HL-60/S4 treated with retinoic acid at 250 ng/mL for 4 days and 3 days (cell line): ENCODE results near the gene NDUFAF7.
"Not testable (repeated sequence)": the region's sequence is repeated elsewhere in the genome, so short reads cannot be mapped to it uniquely, and the experiment has no call there.

Source experiments
- in situ Hi-C: fragments of 300-500 bp; cut with MboI; formaldehyde crosslinking; loops from 2 replicates; pipeline ENCODE4 v1.7.0; 2022; ENCODE audit warnings: low sequenced_read_pairs

NDUFAF7 gene, protein sequence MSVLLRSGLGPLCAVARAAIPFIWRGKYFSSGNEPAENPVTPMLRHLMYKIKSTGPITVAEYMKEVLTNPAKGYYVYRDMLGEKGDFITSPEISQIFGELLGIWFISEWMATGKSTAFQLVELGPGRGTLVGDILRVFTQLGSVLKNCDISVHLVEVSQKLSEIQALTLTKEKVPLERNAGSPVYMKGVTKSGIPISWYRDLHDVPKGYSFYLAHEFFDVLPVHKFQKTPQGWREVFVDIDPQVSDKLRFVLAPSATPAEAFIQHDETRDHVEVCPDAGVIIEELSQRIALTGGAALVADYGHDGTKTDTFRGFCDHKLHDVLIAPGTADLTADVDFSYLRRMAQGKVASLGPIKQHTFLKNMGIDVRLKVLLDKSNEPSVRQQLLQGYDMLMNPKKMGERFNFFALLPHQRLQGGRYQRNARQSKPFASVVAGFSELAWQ

DNA sequence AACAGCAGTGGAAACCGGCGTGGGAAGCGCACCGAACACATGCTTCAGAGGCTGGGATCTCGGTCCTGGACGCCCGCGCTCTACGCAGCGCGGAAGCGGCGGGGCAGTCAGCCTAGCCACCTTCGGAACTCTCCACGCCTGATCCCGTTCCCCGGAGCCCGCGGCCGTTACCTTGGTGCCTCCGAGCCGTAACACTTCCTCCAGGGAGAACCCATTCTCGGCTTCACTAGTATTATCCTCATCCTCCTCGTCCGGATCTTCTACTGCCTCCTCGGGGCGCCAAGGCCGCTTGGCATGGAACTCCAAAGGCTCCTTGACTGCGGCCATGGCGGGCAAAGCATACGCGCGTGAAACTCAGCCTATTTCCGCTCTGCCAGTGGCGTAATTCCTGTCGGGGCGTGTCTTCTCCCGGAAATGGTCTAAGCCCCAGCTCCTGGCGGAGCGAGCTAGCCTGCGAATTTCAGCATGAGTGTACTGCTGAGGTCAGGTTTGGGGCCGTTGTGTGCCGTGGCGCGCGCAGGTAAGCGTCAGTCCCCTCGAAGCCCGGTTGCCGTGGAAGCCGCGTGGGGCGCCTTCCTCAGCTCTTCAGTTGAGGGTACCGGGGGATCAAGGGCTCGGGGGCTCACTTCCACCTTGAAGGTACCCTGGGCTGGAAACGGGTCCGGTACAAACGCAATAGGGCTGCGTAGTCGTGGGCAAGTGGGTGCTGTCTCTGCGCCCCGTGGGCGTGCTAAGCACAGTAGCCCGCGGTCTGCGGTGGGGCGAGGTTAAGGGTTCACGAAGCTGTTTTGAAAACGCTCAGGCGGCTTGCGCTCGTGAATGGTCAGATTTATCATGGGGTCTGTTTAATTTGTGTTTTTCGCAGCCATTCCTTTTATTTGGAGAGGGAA is at the start of gene NDUFAF7, which contains the start of gene CEBPZ:
Gene NDUFAF7 (plus strand): TSS at position 418 of the 890 bp plus-strand sequence. CDS start 48 bp downstream, at position 466.
Gene CEBPZ (minus strand): TSS at position 356 of the 890 bp plus-strand sequence. CDS start 29 bp downstream, at position 327.
- in situ Hi-C loops = no loop called here

DNA sequence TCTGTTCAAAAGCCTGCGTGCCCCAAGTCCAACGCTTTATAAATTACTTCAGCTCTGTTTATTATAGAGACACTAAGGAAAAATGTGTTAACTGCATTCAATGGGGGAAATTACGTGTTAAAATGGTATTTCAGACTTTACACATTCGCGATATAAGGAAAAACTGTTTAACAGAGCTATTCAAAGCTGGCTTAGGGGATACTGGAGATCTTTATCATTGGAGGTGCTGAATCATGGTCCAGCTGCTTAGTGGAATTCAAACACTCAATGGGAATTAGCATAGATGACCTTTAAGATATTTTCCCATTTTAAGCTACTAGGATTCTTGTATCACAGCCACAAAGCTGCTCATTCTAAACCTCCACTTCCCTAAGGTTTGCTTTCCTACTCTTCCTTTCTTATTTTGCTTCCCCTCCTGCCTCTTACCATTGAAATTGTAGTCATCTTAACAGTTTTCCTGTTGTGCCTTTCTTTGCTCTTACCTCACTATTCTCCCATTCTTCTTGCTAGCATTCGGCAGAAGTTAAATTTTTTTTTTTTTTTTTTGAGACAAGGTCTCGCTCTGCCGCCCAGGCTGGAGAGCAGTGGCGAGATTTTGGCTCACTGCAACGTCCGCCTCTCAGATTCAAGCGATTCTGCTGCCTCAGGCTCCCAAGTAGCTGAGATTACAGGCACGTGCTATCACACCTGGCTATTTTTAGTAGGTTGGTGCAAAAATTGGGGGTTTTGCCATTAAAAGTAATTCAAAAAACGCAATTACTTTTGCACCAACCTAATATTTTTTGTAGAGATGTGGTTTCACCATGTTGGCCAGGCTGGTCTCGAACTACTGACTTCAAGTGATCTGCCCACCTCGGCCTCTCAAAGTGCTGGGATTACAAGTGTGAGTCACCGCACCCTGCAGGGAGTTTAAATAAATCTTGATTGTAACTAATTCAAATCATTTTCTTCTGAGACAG is 49.5 kb upstream of the NDUFAF7 start:
- in situ Hi-C loops = no loop called here

DNA sequence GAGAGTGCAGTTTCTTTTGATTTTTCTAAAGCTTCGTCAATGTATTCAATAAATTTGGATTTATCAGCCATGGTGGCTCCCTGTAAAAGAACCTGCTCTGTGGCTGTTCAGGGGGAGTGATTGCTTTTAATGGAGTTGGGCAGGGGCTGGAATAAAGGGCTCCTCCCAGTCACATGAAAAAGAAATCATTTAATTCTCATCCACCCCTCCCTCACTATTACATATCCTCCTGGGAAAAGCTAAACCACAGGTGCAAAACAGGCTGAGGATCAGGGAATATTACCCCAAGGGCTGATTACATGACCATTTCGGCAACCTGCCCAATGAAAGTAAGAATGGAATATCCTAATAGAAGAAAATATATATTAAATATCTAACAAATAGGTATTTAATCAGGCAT is 42.9 kb upstream of the NDUFAF7 start, which contains the start of gene SULT6B1:
Gene SULT6B1 (minus strand): TSS at position 101 of the 400 bp plus-strand sequence. CDS start 30 bp downstream, at position 71.
- in situ Hi-C loops = no loop called here

DNA sequence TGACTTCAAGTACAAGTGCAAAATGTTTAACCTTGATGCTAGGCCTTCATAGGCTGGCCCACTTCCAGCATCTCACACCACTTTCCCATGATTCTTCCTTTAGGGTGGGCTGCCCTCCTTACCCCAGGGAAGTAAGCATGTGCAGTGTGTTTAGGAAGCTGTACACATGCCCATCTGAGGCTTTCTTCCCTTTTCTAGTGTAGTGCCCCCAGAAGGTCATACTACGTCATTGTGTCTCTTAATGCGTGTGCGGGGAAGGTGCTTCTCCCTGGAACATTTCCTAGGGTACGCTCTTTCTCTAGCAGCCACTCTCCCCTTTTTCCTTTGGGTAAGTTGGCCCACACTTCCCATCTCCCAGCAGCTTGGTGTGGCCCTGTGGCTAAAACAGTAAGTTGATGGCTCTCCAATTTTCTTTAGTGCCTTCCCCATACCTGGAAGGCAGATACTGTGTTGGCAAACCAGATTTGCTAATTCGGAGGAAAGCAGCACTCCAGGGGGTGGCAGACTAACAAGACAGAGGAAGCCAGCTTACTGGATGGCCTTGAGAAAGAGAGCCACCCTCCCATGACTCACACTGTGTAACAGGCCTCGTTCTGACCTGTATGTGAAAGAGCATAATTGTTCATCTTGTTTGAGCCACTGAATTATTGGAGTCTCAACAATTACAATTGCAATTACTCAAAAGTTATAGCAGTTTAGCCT is 41.9 kb upstream of the NDUFAF7 start:
- in situ Hi-C loops = no loop called here

DNA sequence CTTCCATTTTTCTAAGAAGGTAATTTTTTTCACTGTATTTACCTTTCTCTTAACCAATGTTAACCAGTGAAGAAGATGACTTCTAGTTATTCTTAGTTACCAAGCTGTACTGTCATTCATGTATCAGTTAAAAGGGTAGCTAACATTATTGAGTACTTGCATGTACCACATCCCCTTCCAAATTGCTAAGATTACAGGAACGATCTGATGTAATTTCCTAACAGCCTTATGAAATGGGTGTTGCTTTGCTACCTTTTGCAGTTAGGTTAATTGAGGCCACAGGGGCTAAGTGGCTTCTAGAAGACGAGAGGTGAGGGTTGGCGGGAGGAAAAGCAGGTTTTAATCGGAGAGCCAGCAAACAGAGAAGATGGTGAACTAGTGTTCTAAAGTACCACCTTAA is 41.2 kb upstream of the NDUFAF7 start:
- in situ Hi-C loops = no loop called here

DNA sequence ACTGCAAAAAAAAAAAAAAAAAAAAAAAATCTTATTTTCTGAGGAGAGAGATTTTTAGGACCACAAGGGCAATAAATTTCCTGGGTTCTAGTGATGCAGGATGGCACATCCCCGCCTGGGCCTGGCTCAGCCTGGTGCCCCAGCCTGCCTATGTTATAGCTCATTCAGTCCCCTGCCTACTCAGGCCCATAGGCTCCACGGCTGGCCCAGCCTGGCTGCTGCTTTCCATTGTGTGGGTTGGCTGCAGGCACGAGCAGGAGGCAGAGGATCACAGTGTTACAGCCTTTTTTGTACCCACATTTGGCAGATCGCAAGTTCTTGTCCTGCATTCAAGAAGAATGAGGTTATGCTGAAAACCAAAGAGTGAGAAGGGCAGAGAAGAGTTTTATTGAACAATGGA is 40.2 kb upstream of the NDUFAF7 start:
- in situ Hi-C loops = no loop called here

DNA sequence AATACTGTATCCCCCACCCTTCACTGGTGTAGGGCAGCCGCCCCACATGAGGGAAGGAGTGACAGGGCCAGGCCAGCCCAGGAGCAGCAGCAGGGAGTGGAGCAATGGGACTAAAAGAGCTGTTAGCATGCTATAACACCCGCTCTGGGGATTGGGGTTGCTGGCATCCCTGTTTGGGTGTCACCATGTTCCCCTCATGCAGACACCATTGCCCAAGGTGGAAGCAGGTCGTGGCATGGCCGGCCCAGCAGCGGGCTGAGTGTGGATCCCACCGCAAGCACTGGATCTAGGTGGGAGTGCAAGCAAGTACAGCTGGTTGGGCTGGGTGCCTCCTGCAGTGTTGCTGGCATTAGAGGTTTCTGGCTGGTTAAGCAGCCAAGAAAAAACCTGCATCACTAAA is 39.7 kb upstream of the NDUFAF7 start:
- in situ Hi-C loops = no loop called here

DNA sequence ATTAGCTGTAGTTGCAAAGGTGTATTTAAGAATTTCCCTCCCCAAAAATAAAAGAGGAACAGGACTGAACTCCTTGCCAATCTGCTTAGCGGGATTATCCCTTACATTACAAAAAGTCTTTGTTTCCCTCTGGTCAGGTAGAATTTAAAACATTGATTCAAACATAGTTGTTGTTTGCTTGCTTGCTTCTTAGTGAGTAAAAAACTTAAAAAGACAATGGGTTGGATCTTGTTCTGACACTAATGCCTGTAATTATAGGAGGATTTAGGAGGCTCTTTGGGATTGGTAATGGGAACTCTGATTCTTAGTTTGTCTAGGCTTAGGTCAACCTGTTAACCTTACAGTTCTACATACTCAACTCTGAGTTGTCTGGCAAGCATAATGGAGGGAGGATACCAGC is 38.9 kb upstream of the NDUFAF7 start:
- in situ Hi-C loops = no loop called here

DNA sequence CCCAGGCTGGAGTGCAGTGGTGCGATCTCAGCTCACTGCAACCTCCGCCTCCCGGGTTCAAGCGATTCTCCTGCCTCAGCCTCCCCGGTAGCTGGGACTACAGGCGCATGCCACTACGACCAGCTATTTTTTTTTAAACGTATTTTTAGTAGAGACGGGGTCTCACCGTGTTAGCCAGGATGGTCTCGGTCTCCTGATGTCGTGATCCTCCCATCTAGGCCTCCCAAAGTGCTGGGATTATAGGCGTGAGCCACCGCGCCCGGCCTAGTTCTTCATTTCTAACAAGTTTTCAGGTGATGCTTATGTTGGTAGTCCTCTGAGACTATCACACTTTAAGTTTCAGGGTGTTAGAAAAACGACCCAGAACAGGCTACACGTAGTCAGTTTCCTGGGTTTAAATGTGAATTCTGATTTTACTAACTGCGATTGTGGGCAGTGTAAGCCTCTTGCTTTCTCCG is 35.6 kb upstream of the NDUFAF7 start:
- in situ Hi-C loops = not testable (repeated sequence)

DNA sequence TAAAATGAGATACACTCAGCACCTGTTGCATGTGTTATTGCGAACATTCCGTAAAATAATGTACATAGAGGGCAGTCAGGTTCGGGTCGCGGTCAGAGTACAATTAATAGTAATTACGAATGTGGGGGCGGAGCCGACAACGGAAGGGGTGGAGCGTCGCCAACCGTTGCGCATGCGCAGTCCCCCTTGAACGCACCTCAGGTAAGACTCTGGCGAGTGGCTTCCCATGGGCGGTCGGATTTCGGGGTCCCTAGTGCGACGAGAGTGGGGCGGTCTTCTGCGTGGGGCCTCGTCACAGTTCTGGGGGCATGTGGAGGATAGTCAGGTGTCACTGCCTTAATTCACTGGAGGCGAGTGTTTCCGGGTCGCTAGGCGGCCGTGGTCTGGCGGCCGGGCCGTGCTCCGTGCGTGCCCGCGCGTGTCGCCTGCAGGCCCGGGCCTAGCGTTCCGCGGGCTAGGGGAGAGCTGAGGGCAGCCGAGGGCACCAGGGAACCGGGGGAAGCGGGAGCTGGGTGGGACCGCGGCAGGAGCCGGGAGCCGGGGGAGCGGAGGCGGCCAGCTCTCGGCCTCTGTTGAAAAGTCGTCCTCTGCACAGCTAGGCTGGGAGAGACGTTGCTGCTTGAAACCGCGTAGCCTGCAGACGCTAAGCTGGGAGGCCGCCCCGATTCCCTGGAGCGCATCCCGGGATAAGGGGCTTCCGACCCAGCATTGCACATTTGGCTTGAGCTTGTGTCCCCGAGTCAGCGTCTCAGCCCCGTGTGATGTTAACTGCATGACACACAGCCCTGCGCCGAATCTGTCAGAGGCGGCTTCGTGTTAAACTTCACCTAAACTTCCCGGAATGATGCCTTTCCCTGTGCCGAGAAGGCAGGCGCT is 34.9 kb upstream of the NDUFAF7 start, which contains the start of gene CEBPZOS:
Gene CEBPZOS (plus strand): TSS at position 177 of the 876 bp plus-strand sequence. CDS start 3,209 bp downstream, outside the sequence.
- in situ Hi-C loops = no loop called here

DNA sequence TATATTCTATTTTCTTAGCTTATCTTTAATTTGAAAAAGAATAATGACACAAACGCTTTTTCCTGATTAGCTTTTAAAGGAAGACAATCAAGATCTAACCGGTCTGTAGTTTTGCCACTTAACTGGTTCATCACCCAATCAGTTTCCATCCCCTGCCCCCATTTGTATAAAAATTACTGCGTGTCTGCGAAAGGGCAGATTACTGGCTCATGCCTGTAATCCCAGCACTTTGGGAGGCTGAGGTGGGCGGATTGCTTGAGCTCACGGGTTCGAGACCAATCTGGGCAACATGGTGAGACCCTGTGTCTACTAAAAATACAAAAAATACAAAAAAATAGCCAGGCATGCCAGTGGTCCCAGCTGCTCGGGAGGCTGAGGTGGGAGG is 32.8 kb upstream of the NDUFAF7 start:
- in situ Hi-C loops = no loop called here

DNA sequence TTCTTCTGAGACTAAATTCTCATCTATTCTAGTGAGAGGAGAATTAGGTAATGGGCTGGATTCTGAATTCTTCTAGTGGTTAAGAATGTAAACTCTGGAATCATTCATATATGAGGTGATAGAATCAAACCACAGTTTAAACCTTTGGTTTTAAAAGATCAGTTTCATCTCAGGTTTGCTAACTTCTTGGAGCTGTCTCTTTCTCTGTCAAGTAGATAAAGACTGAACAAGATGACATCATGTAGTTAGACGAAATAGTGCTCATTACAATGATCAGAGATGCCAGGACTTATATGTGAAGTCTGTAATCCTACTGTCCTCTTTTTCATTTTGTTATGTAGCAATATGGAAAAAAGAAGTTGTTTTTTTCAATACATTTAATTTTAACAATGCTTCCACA is 30.2 kb upstream of the NDUFAF7 start:
- in situ Hi-C loops = no loop called here

DNA sequence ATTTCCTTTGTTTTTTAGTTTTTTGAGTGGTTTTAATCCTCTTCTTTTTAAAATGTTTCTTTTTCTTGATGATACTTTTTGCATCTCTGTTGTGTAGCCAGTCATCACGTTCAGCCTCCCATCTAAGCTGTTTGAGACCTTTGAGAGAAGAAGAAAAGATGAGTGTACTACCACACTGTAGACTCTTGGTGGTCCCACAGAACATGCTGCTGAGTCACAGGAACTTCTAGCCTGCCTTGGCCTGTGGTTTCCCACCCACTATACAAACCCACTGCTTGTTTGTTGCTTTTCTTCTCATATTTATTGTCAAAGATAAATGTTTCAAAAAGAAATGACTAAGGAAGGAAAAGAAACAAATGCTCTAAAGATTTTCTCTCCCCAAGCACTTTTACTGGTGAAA is 29.7 kb upstream of the NDUFAF7 start:
- in situ Hi-C loops = no loop called here

DNA sequence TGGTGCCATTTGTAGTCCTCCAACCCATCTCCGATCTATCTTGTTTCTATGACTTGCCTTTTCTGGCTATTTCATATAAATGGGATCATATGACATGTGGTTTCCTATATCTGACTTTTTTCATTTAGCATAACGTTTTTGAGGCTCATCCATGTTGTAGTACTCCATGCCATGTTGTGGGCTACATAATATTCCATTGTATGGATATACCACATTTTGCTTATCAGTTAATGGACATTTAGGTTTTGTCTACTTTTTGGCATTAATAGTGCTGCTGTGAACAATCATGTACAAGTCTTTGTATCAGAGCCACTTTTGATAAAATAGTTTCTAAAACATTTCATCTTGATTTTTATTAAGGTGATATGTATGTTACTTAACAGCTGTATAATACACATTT is 27.8 kb upstream of the NDUFAF7 start:
- in situ Hi-C loops = no loop called here

DNA sequence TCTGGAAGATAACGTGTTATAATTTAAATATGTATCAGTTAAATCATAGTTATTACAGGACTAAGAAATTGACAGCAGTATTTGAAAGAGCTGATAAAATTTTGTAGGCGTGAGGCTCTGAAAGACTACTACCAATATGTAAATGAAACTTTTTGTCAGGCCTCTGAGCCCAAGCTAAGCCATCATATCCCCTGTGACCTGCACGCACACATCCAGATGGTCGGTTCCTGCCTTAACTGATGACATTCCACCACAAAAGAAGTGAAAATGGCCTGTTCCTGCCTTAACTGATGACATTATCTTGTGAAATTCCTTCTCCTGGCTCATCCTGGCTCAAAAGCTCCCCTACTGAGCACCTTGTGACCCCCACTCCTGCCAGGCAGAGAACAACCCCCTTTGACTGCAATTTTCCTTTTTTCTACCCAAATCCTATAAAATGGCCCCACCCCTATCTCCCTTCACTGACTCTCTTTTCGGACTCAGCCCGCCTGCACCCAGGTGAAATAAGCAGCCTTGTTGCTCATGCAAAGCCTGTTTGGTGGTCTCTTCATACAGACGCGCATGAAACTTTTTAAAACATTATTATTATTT is 26.3 kb upstream of the NDUFAF7 start:
- in situ Hi-C loops = not testable (repeated sequence)

DNA sequence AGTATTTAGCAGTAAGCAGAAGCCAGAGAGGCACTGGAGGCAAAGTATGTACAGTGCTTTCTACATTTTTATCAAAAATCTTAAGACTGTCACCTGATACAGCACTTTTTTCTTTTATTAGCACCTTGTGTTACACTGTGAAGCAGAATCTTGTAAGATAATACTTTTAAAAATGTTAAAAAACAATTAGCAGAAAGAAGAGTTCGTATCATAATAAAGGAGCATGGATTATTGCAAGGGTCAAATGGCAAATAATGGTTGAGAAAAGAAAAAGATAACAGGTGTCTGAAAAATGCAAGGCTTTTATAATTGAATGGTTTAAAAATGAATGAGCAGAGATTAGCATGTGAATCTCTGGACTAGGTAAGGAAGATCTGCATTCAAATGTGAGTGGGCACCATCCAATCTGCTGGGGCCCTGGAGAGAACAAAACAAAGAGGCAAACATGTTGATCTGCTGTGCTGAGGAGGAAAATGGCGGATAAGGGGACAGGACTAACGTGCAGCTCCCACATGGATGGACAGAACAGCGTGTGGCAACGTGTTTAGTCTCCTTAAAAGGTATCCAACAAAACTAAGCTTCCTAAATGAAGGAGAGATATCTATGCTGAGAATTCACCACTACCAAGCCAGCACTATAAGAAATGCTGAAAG is 25.6 kb upstream of the NDUFAF7 start:
- in situ Hi-C loops = no loop called here

DNA sequence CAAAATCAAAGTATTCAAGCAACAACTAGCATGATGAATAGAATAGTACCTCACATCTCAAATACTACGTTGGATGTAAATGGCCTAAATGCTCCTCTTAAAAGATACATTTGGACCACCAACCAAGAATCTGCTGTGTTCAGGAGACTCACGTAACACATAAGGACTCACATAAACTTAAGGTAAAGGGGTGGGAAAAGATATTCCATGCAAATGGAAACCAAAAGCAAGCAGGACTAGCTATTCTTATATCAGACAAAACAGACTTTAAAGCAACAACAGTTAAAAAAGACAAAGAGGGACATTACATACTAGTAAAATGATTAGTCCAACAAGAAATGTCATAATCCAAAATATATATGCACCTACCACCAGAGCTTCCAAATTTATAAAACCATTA is 24.7 kb upstream of the NDUFAF7 start:
- in situ Hi-C loops = not testable (repeated sequence)

DNA sequence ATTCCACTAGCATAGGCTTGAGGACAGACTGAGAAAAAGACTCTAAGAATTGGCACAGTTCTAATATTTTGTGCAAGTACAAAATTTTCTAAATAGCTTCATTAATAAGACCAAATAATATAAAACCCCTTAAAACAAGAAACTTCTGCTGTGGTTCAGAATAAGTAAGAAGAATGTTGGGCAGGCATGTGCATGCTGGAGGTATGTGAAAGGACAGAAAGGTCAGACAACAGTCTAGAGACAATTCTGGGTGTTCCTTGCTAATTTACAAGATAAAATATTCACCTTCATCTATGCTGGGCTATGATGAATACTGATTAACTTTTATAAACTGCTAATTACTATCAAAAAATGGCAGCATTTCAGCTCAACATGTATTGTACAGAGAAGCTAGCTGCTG is 20.2 kb upstream of the NDUFAF7 start:
- in situ Hi-C loops = no loop called here
